GM18907 (cell line): Measurements from ENCODE around the gene RNF128.

Source experiments
- ATAC-seq: cut with Tn5 transposase; IDR thresholded peaks from one replicate; pipeline ENCODE4 v1.9.1; 2021; ENCODE audit warnings: mild to moderate bottlenecking, moderate library complexity; ENCODE audit not compliant: unreplicated experiment

RNF128 gene, protein sequence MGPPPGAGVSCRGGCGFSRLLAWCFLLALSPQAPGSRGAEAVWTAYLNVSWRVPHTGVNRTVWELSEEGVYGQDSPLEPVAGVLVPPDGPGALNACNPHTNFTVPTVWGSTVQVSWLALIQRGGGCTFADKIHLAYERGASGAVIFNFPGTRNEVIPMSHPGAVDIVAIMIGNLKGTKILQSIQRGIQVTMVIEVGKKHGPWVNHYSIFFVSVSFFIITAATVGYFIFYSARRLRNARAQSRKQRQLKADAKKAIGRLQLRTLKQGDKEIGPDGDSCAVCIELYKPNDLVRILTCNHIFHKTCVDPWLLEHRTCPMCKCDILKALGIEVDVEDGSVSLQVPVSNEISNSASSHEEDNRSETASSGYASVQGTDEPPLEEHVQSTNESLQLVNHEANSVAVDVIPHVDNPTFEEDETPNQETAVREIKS

DNA sequence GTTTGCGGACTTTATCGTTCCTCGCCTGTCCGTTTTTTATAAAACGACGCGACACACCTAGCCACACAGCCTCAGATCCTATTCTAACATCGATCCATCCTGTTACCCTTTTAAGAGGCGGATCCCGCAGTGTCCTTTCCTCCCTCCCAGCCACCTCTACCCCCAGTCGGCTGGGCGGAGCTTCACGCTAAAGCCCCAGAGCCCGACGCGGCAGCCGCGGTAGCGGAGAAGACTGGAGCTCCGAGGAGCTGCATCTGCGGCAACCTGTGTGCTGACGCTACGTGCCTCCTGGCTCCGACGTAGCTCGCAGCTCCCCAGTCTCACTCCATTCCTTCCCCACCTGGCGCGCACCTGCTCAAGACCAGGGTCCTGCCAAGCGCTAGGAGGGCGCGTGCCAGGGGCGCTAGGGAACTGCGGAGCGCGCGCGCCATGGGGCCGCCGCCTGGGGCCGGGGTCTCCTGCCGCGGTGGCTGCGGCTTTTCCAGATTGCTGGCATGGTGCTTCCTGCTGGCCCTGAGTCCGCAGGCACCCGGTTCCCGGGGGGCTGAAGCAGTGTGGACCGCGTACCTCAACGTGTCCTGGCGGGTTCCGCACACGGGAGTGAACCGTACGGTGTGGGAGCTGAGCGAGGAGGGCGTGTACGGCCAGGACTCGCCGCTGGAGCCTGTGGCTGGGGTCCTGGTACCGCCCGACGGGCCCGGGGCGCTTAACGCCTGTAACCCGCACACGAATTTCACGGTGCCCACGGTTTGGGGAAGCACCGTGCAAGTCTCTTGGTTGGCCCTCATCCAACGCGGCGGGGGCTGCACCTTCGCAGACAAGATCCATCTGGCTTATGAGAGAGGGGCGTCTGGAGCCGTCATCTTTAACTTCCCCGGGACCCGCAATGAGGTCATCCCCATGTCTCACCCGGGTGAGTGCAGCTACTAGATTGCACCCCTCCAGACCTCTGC is at the start of gene RNF128:
Gene RNF128, plus strand, starts transcription at position 217 of the 953 bp plus-strand sequence. Its CDS starts 213 bp downstream, at position 430.
- no peak for ATAC-seq

DNA sequence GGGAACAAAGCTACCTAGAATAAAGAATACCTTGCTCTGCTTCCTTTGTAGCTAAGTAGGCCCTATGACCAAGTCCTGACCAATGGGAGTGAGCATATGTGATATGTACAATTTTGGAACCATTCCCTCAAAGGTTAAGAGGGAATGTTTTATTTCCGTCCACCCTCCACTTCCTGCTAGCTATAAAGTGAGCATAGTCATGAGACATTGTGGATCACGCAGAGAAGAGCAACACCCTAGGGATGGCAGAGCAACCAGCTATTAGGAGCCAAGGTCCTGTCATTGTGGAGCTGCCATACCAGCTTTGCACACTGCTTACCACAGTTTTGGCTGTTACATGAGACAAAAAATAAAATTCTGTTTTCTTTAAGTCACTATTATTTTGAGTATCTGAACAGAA is 45.8 kb upstream of the RNF128 start:
- no peak for ATAC-seq

DNA sequence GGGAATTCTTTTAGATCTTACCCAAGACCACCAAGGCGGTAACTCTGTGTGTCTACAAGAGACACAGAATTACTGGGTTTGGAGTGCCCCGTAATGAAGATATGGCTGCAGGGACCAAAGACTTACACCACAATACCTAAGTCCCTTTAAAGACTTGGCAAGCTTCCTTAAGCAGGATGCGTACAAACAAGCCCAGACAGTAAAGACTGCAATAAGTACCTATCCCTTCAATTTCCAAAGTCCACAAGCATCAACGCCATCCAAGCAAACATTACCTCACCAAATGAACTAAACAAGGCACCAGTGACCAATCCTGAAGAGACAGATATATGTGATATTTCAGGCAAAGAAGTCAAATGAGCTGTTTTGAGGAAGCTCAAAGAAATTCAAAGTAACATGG is 42.3 kb upstream of the RNF128 start:
- no peak for ATAC-seq

DNA sequence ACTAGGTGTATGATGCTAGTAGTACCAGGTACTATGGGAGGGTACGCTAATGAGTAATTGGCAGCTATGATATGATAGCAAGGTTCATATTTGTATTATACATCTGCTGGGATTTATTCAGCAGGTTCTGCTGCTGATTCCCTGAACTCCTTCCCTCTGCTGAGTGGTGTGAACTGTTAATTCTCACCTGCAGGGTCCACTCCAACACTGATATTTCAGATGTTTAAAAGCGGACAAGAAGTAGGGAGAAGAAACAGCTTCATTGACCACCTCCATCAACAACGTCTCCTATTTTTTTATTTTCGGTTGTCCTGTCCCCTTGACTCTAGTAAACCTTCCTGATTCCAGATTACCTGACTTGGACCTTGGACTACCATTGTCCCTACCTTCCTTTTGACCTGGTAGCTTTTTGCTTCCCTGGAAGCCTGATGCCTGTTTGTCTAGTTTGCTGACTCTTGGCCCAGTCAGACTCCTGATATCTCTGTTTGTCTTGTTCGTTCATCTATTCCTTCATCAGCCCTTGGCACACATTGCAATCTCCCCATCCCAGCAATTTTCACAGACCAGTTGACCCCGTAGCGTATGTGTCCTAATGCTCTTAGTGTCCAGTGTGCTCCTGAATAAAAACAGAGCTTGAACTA is 34.0 kb upstream of the RNF128 start:
- ATAC-seq: no peak

DNA sequence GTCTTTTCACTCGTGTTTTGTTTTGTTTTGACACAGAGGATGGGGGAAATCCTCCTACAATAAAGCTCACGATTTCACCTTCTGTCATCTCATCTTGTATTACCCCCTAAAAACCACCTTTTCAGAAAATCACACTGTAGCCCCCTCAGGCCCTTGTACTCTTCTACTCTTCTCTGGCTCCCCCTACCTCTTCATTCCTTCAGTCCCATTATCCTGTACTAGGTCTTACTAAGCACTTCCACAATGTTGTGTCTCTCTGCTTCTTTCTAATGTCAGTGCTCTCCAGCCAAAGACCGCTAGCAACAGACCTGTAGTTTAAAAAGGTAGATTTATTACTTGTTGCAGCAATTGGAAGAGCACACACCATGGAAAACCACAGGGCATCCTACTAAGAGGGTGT is 30.0 kb upstream of the RNF128 start:
- ATAC-seq: no peak

DNA sequence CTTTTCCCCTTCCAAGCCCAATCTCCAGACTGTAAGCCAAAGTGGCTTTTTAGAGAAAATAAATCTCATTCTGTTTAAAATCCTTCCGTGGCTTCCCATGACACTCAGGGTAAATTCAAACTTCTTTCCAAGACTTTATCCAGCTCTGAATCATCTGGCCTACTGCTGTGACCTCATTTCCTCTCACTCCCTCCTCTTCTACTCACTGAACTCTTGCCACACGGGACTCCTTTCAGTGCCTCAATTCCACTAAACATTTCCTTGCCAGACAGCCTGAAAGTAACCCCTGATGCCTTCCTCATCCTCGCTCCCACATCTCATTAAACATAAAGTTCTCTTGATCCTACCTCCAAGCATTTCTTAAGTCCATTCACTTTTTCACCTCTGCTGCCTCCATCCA is 27.8 kb upstream of the RNF128 start:
- ATAC-seq: no peak

DNA sequence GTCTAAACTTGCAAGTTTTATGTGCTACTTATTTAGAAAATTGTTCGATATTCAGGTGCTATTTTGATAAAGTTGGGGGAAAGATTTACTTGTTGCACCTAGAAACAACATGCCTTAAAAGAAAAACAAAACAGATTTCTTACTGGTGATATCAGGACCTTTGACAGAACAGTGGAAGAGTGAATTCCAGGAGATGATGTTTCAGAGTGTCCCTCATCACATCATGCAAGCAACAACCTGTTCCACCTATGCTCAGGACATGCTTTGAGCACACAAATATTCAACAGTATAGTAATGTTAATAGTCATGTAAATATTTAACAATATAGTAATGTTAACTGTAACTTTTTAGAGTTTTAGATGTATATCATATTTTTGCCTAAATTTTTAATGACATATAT is 23.9 kb upstream of the RNF128 start:
- no peak for ATAC-seq

DNA sequence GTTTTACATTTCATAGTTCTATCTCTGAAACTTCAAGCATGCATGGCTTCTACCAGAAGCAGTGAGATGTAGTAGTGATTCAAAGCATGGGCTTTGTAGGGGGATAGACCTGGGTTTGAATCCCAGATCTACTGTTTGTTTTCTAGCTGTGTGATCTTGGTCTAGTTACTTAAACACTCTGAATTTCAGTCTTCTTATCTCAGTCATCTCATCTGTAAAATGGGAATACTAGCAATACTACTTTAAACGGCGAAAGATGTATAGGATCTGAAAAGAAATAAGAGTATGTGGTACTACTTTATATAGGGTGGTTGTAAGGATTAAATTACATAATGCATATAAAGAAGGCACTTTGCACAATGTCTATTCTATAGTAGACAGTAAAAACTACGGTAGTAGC is 20.0 kb upstream of the RNF128 start:
- ATAC-seq: no peak

DNA sequence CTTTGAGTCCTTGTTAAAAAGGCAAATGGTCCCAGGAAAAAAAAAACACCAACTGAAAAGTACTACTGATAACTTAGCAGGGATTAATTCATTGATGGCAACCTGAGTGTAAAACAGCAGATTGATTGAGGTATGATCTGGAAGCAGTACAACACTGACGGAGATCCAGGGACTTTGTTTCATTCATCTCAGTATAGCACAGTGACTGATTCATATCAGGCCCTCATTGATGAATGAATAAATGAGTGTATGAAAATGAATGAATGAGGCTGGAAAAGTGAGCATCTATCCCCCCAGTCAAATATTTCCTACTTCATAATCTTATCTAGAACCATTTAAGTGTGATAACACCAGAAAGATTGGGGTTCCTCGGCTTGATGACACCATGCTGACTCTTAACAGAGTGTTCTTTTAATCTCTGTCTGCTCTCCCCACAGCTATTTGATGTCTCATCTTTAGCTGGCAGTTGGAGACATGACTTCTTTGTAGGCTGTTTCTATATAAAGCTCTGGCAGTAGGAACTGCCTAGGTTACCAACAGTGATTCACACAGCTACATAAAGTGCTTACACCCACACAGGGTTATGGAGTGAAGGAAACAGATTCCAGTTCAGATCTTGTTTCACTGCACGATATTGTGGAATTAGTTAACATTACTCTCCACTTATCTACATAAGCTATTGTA is 18.6 kb upstream of the RNF128 start:
- ATAC-seq: no peak

DNA sequence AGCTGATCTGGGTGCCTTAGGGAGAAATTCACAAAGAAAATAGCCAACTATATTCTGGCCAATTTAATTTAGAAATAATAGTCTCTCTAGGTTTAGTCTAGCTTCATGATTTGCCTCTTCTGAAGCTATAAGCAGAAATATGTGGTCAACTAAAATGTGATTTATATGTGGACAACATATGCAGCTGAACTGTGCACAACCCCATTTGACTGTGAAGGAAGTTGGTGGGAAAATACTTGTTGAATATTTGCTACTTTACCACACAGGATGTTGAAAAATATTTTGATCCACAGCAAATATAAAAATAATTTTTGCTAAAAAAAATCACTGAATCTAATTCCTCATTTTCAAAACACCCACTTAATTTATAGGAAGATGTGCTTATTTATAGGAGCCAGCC is 15.7 kb upstream of the RNF128 start:
- no peak for ATAC-seq

DNA sequence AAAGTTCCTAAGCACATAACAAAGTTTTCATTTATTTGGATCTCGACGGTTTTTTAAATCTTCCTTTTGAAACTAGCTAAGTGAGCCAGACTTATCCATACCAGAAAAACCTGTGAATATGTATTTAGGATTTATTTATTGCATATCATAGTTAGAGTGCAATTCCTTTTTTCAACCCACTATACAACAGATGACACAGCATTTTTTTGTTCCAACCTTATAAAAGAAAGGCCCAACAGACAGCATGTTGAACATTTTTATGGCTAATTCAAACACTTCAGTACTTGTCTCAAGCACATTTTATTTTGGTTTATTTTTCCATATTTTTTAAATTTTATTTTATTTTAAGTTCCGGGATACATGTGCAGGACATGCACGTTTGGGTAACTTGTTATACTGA is 15.1 kb upstream of the RNF128 start:
- ATAC-seq: no peak

DNA sequence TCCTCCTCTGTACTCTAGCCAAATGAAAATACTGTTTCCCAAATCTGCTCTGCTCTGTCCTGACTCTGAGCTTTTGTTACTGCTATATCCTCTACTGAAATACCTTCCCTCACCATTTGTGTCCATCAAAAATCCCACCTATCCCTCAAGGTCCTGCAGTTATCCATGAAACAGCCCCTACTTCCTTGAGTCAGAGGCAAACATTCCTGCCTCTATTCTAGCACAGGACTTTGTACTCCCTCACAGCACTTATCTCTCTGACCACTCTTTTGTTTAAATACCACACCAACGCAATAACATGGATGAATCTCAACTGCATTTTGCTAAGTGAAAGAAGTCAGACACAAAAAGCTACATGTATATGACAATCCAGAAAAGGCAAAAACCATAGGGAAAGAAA is 10.5 kb upstream of the RNF128 start:
- no peak for ATAC-seq

DNA sequence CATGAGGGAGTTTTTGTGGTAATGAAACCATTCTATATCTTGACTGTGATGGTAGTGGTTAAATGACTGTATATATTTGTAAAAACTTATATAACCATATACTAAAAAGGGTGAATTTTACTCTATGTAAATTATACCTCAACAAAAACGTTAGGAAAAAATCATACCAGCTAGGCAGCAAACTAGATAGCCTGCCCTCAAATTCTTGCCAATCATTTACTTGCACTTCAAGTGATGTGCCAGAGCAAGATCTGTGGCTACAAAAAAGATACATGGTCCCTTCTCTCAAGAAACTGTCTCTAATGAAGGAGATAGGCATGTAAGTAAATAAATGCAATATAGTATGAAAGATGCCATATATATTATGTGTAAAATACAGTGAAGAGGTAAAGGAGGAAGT is 10.0 kb upstream of the RNF128 start:
- no peak for ATAC-seq

DNA sequence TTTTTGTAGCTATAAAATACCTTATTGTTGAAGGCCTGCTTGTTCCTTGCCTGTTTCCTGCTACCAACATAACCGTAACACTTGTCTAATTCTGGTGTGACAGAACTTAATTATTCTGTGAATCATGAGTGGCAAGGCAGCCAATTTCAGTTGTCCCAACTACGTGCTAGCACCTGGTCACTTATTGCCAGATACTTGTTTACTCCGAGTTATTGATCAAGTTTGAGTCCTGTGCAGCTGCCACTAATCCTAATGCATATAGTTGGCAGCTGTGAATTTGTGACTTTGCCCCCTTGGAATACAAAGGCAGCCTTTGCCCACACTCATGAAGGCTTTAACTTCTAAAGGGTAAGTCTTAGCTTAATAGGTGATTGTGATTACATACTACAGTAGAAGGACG is 7.8 kb upstream of the RNF128 start:
- ATAC-seq: no peak

DNA sequence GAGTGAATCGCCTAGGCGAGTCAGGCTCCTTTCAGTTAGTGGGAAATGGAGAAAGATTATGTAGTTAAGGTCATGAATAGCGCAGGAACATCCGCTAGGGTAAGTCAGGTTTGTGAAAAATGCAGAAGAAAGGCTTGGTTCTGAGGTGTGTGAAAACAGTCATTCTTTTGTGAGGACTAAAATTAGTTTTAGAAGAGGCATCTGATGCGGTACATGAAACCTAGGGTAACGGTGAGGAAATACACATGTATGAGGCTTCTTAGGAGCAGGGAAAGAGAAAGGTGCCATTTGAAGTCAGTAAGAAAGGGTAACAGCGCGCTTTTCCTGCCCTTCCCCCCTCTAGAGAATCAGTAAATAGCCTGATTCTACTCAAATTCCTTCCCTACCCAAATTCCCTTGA is 570 bp upstream of the RNF128 start:
- ATAC-seq: no peak

DNA sequence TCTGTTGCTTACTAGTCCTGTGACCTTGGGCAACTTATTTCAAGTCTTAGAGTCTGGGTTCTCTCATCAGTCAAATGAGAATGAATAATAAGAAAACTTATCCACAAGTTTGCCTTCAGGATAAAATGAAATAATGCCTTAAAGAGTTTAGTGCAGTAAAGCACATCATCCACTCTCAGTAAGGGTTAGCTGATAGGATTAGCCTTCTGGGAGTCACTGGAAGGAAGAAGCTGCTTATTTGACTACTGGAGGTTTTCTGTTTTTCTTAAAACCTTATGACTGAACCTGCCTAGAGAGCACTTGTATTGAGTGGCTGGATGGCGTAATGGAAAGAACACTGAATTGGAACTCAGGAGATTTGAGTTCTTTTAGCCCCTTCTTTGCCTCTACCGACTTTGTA is 1.8 kb downstream of the RNF128 start:
- no peak for ATAC-seq

DNA sequence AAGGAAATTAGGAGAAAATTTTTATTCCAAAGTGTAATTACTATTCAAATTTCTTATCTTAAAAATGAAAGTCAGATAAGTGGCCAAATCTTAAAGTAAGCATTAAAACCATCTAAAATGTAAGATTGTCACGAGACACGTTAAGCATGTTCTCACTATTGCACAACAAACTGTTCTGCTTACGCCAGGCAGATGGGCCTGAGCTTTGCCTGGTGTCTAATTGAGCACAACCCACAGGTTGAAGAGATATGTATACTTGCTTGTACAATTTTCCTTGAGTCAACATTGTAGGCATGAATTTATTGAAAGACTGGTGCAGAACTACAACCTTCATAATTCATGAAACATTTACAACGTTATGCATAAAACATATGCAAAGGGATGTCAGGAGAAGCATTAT is 3.9 kb downstream of the RNF128 start:
- ATAC-seq: no peak

DNA sequence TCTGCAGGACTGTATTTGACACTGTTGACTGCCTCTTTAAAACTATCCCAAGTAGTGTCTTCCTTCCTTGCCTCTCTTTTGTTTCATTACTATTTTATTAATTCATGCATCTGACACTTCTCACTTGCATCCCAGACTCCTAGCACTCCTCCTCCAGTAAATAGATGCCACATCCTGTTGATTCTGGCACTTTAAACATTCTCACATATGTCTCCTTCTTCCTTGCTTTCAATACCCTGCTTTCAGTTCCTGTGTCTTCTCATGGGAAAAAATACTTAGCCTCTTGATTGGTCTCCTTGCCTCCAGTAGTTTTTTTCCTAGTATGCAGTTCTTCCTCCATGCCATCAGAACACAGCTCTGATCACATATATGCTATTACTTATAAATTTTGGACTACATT is 5.1 kb downstream of the RNF128 start:
- no peak for ATAC-seq

DNA sequence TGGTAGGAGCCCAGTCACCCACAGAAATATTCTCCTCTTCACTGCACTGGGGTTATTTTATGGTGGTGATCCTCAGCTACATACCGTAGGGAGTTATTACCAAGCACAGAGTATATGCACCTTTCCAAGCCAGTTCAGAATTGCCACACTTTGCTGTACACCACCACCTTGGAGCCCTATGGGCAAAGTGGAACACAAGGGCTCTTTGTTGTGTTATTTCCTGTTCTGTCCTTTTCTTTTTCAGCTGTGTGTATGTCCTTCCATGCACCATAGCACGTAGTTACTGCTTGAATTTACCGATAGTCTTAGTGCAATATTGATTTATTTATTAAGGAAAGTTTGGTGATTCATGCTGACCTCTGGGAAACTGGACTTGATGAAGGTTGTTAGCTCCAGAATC is 8.3 kb downstream of the RNF128 start:
- ATAC-seq: no peak

DNA sequence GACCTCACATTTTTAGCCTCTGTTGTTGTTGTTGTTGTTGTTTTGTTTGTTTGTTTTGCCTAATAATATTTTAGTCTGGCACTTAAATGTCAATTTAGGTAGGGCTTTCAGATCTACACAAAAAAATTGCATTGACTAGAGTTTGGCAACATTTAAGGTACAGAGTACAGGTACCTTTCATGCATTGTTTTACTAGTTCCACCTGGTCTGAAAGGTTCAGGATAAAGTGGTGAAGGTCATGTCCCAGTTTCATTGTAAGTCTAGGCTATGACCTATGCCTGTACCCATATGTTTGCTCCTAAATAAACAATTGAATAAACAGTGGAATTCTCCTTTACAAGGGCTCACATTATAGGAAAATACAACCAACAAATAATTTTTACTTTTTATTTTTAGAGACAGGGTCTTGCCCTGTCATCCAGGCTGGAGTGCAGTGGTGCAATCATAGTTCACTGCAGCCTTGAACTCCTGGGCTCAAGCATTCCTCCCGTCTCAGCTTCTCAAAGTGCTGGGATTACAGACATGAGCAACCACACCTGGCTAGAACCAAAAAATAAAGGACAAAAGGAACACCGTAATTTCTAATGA is 13.8 kb downstream of the RNF128 start:
- no peak for ATAC-seq

DNA sequence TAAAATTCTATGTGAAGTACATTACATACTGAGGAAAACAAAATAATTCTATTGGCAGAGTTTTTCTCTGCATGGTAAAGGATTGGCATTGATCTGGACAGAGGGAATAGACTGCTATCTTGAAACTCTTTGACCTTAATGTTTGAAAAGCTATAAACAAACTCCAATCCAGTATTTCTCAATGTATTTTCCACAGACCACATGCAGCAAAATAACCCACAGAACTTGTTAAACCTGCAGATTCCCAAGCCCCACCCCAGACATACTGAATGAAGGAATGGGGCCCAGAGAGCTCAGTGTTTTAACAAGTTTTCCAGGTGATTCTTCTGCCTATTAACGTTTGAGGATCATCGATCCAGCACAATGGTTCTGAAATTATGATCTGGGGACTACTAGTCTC is 15.7 kb downstream of the RNF128 start:
- no peak for ATAC-seq
